GM23338 (cell line): Measurements from ENCODE around the gene THOC7. TPM values are rescaled to one million over a fixed set of nuclear protein-coding genes. Genes with fewer than 3 reads are reported as not detected.

Experiments
- ATAC-seq: fragments of 200-7000 bp; cut with Tn5 transposase; 3 replicates; pipeline ENCODE4 v1.9.1; 2020
- DNase-seq: peaks from one replicate; pipeline ENCODE4 v3.0.0-alpha.2; 2015; ENCODE audit warnings: low spot score
- H2AFZ ChIP-seq: fragments of 200-600 bp; sonication (generic); 2 replicates; pipeline ENCODE4 v1.8.0; 2016; ENCODE audit warnings: antibody characterized with exemption, mild to moderate bottlenecking, moderate library complexity
- H3F3A ChIP-seq: fragments of 200-600 bp; sonication (generic); replicated peaks from 2 replicates; pipeline ENCODE4 v1.8.0; 2017; ENCODE audit warnings: antibody characterized with exemption, mixed run types, low read depth
- H3K27ac ChIP-seq: fragments of 200-600 bp; sonication (generic); 2 replicates; pipeline ENCODE4 v1.6.1; 2016; ENCODE audit warnings: low read depth
- H3K27me3 ChIP-seq: fragments of 200-600 bp; sonication (generic); 2 replicates; pipeline ENCODE4 v1.8.0; 2016; ENCODE audit warnings: mild to moderate bottlenecking, mixed run types, moderate library complexity; ENCODE audit not compliant: insufficient read depth
- H3K36me3 ChIP-seq: fragments of 200-600 bp; sonication (generic); 2 replicates; pipeline ENCODE4 v1.8.0; 2016; ENCODE audit warnings: mild to moderate bottlenecking; ENCODE audit not compliant: insufficient read depth
- H3K4me1 ChIP-seq: fragments of 200-600 bp; sonication (generic); 2 replicates; pipeline ENCODE4 v1.8.0; 2016; ENCODE audit warnings: mild to moderate bottlenecking, moderate library complexity; ENCODE audit not compliant: insufficient read depth
- H3K4me2 ChIP-seq: fragments of 200-600 bp; sonication (generic); 2 replicates; pipeline ENCODE4 v1.7.1; 2017; ENCODE audit warnings: mixed run types
- H3K4me3 ChIP-seq: fragments of 200-600 bp; sonication (generic); 2 replicates; pipeline ENCODE4 v1.6.1; 2016; ENCODE audit warnings: mixed run types
- H3K79me2 ChIP-seq: fragments of 200-600 bp; sonication (generic); replicated peaks from 2 replicates; pipeline ENCODE4 v1.8.0; 2017; ENCODE audit warnings: mild to moderate bottlenecking; ENCODE audit not compliant: insufficient read depth
- H3K9me2 ChIP-seq: fragments of 200-600 bp; sonication (generic); 2 replicates; pipeline ENCODE4 v1.8.0; 2017; ENCODE audit not compliant: insufficient read depth
- H4K20me1 ChIP-seq: fragments of 200-600 bp; sonication (generic); replicated peaks from 2 replicates; pipeline ENCODE4 v1.8.0; 2017; ENCODE audit warnings: mild to moderate bottlenecking; ENCODE audit not compliant: insufficient read depth
- H3K27ac Mint-ChIP-seq: 2 replicates; pipeline ENCODE4 v1.8.0; 2020; ENCODE audit warnings: inconsistent platforms, mild to moderate bottlenecking, moderate library complexity, mixed read lengths
- H3K27me3 Mint-ChIP-seq: 3 replicates; pipeline ENCODE4 v1.8.0; 2022; ENCODE audit warnings: low read depth, mild to moderate bottlenecking, moderate library complexity, mixed read lengths, inconsistent platforms; ENCODE audit not compliant: insufficient read depth, poor library complexity
- H3K36me3 Mint-ChIP-seq: 3 replicates; pipeline ENCODE4 v1.8.0; 2021; ENCODE audit warnings: low read depth, mild to moderate bottlenecking, inconsistent platforms, moderate library complexity, mixed read lengths
- H3K4me1 Mint-ChIP-seq: 3 replicates; pipeline ENCODE4 v1.8.0; 2020; ENCODE audit warnings: mild to moderate bottlenecking, inconsistent platforms, mixed read lengths
- H3K4me3 Mint-ChIP-seq: 3 replicates; pipeline ENCODE4 v1.8.0; 2021; ENCODE audit warnings: moderate library complexity, mild to moderate bottlenecking, inconsistent platforms, mixed read lengths
- H3K9me3 Mint-ChIP-seq: 3 replicates; pipeline ENCODE4 v1.8.0; 2020; ENCODE audit warnings: moderate library complexity, mild to moderate bottlenecking, inconsistent platforms, mixed read lengths
- CREB1 ChIP-seq: fragments of 250-450 bp; sonication (Bioruptor Pico); IDR thresholded peaks from 2 replicates; pipeline ENCODE4 v1.5.0; 2020; ENCODE audit warnings: low read depth, mild to moderate bottlenecking, moderate library complexity
- EZH2 ChIP-seq: fragments of 200-600 bp; sonication (generic); IDR thresholded peaks from one replicate; pipeline ENCODE4 v1.8.0; 2017; ENCODE audit warnings: antibody characterized with exemption, mild to moderate bottlenecking, low read depth; ENCODE audit not compliant: unreplicated experiment
- EZH2phosphoT487 ChIP-seq: fragments of 200-600 bp; sonication (generic); IDR thresholded peaks from one replicate; pipeline ENCODE4 v1.8.1; 2018; ENCODE audit warnings: antibody characterized with exemption; ENCODE audit not compliant: unreplicated experiment
- NANOG ChIP-seq: IDR thresholded peaks from 2 replicates; pipeline ENCODE4 v1.6.1; 2016; ENCODE audit warnings: antibody characterized with exemption, borderline replicate concordance
- POLR2AphosphoS5 ChIP-seq: IDR thresholded peaks from 2 replicates; pipeline ENCODE4 v1.6.1; 2016; ENCODE audit warnings: antibody characterized with exemption, low read depth
- polyA plus RNA-seq: library from polyadenylated mRNA; unstranded; fragments of >200 nt; fragmentation: Nextera tagmentation; extraction: Ambion mirVana; gene quantifications from 2 replicates; pipeline ENCODE4 v1.2.1, GENCODE V29; 2016
- total RNA-seq: library from RNA; depleted of rRNA; stranded (reverse); fragments of >200 nt; shearing (Covaris generic); gene quantifications from 2 replicates; pipeline ENCODE4 v1.2.3, GENCODE V29; 2014
- TF ChIP-seq, protein P1 (sequence below), 2 experiments: fragments of 200-600 bp in 1 of 2; sonication (generic) in 1 of 2; conservative IDR thresholded peaks; 2 replicates each; pipeline versions ENCODE4 v1.5.1 to v1.6.1; 2016 to 2017; ENCODE audit warnings: antibody characterized with exemption in 2 of 2, low read depth in 2 of 2, mild to moderate bottlenecking in 2 of 2, moderate library complexity in 1 of 2
- TF ChIP-seq, protein P2 (sequence below): fragments of 250-450 bp; sonication (Bioruptor Pico); IDR thresholded peaks from 2 replicates; pipeline ENCODE4 v1.5.0; 2020; ENCODE audit warnings: mild to moderate bottlenecking, moderate library complexity
- TF ChIP-seq, protein P3 (sequence below): IDR thresholded peaks from one replicate; pipeline ENCODE4 v1.6.1; 2018; ENCODE audit warnings: antibody characterized with exemption; ENCODE audit not compliant: unreplicated experiment

The THOC7 gene
- total and polyA plus RNA-seq, 2 experiments from 2014 or later: 53.9 to 166 TPM

GRCh38 chr3:63864965-63865327 is 1.3 kb upstream of the THOC7 start:
- H3F3A ChIP-seq: no peaks in the 10 kb centered on the region; the same call in 1 of the 2 replicates
- H2AFZ ChIP-seq: peak overlapping the region; percentile 77; the same call in 1 of the 2 replicates
- no peaks in the 10 kb centered on the region for H3K9me2 ChIP-seq
- no peak overlapping the region for H3K27ac ChIP-seq
- no peak for TF ChIP-seq CREB1 (CRISPR knock-in tag)
- Mint-ChIP-seq H3K4me3 (peak overlapping the region; percentile 78), H3K27me3 (peaks cover 10% of the 10 kb centered on the region), H3K4me1 (peaks cover 32% of the 10 kb centered on the region), H3K27ac (0 out of 2 replicates have a peak overlapping the region, but pooled peaks have one; percentile 67), H3K36me3 (peaks cover 7% of the 10 kb centered on the region), H3K9me3 (no peaks in the 10 kb centered on the region)
- peaks cover 81% of the 10 kb centered on the region for H3K79me2 ChIP-seq
- H3K4me1 ChIP-seq: peaks cover 36% of the 10 kb centered on the region
- H3K4me2 ChIP-seq: peak overlapping the region; percentile 80
- ATAC-seq (no peak), DNase-seq (no peak)
- no peaks in the 10 kb centered on the region for H4K20me1 ChIP-seq
- no peaks in the 10 kb centered on the region for H3K27me3 ChIP-seq
- H3K36me3 ChIP-seq: no peaks in the 10 kb centered on the region
- peak overlapping the region; percentile 79 for H3K4me3 ChIP-seq

- peak overlapping the region; percentile 79 for H3K4me3 ChIP-seq
- Mint-ChIP-seq H3K4me1 (peaks cover 37% of the 10 kb centered on the region), H3K27me3 (peaks cover 10% of the 10 kb centered on the region), H3K9me3 (no peaks in the 10 kb centered on the region), H3K27ac (peak overlapping the region; percentile 67; the same call in 1 of the 2 replicates), H3K4me3 (peak overlapping the region; percentile 78), H3K36me3 (peaks cover 7% of the 10 kb centered on the region)
- H3K4me2 ChIP-seq: peak overlapping the region; percentile 80
- DNase-seq (peak; percentile 53), ATAC-seq (peak; percentile 32)
- no peak overlapping the region for H3K27ac ChIP-seq
- no peaks in the 10 kb centered on the region for H3K27me3 ChIP-seq
- peaks cover 40% of the 10 kb centered on the region for H3K4me1 ChIP-seq
- no peaks in the 10 kb centered on the region for H3K36me3 ChIP-seq
- no peaks in the 10 kb centered on the region; the same call in 1 of the 2 replicates for H3F3A ChIP-seq
- peak overlapping the region; percentile 77 for H2AFZ ChIP-seq
- no peaks in the 10 kb centered on the region for H4K20me1 ChIP-seq
- H3K9me2 ChIP-seq: no peaks in the 10 kb centered on the region
- H3K79me2 ChIP-seq: peaks cover 81% of the 10 kb centered on the region
- TF ChIP-seq, protein P1, sequence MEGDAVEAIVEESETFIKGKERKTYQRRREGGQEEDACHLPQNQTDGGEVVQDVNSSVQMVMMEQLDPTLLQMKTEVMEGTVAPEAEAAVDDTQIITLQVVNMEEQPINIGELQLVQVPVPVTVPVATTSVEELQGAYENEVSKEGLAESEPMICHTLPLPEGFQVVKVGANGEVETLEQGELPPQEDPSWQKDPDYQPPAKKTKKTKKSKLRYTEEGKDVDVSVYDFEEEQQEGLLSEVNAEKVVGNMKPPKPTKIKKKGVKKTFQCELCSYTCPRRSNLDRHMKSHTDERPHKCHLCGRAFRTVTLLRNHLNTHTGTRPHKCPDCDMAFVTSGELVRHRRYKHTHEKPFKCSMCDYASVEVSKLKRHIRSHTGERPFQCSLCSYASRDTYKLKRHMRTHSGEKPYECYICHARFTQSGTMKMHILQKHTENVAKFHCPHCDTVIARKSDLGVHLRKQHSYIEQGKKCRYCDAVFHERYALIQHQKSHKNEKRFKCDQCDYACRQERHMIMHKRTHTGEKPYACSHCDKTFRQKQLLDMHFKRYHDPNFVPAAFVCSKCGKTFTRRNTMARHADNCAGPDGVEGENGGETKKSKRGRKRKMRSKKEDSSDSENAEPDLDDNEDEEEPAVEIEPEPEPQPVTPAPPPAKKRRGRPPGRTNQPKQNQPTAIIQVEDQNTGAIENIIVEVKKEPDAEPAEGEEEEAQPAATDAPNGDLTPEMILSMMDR (conservative IDR thresholded peaks at IDR 0.05; ENCODE audit: low read depth in 2 of 2): no peak
- TF ChIP-seq EZH2phosphoT487: no peak
- no peak for TF ChIP-seq NANOG
- no peak for TF ChIP-seq POLR2AphosphoS5
- TF ChIP-seq, protein P2, sequence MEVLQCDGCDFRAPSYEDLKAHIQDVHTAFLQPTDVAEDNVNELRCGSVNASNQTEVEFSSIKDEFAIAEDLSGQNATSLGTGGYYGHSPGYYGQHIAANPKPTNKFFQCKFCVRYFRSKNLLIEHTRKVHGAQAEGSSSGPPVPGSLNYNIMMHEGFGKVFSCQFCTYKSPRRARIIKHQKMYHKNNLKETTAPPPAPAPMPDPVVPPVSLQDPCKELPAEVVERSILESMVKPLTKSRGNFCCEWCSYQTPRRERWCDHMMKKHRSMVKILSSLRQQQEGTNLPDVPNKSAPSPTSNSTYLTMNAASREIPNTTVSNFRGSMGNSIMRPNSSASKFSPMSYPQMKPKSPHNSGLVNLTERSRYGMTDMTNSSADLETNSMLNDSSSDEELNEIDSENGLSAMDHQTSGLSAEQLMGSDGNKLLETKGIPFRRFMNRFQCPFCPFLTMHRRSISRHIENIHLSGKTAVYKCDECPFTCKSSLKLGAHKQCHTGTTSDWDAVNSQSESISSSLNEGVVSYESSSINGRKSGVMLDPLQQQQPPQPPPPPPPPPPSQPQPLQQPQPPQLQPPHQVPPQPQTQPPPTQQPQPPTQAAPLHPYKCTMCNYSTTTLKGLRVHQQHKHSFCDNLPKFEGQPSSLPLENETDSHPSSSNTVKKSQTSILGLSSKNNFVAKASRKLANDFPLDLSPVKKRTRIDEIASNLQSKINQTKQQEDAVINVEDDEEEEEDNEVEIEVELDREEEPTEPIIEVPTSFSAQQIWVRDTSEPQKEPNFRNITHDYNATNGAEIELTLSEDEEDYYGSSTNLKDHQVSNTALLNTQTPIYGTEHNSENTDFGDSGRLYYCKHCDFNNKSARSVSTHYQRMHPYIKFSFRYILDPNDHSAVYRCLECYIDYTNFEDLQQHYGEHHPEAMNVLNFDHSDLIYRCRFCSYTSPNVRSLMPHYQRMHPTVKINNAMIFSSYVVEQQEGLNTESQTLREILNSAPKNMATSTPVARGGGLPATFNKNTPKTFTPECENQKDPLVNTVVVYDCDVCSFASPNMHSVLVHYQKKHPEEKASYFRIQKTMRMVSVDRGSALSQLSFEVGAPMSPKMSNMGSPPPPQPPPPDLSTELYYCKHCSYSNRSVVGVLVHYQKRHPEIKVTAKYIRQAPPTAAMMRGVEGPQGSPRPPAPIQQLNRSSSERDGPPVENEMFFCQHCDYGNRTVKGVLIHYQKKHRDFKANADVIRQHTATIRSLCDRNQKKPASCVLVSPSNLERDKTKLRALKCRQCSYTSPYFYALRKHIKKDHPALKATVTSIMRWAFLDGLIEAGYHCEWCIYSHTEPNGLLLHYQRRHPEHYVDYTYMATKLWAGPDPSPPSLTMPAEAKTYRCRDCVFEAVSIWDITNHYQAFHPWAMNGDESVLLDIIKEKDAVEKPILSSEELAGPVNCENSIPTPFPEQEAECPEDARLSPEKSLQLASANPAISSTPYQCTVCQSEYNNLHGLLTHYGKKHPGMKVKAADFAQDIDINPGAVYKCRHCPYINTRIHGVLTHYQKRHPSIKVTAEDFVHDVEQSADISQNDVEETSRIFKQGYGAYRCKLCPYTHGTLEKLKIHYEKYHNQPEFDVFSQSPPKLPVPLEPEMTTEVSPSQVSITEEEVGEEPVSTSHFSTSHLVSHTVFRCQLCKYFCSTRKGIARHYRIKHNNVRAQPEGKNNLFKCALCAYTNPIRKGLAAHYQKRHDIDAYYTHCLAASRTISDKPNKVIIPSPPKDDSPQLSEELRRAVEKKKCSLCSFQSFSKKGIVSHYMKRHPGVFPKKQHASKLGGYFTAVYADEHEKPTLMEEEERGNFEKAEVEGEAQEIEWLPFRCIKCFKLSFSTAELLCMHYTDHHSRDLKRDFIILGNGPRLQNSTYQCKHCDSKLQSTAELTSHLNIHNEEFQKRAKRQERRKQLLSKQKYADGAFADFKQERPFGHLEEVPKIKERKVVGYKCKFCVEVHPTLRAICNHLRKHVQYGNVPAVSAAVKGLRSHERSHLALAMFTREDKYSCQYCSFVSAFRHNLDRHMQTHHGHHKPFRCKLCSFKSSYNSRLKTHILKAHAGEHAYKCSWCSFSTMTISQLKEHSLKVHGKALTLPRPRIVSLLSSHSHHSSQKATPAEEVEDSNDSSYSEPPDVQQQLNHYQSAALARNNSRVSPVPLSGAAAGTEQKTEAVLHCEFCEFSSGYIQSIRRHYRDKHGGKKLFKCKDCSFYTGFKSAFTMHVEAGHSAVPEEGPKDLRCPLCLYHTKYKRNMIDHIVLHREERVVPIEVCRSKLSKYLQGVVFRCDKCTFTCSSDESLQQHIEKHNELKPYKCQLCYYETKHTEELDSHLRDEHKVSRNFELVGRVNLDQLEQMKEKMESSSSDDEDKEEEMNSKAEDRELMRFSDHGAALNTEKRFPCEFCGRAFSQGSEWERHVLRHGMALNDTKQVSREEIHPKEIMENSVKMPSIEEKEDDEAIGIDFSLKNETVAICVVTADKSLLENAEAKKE: no peak
- TF ChIP-seq, protein P3, sequence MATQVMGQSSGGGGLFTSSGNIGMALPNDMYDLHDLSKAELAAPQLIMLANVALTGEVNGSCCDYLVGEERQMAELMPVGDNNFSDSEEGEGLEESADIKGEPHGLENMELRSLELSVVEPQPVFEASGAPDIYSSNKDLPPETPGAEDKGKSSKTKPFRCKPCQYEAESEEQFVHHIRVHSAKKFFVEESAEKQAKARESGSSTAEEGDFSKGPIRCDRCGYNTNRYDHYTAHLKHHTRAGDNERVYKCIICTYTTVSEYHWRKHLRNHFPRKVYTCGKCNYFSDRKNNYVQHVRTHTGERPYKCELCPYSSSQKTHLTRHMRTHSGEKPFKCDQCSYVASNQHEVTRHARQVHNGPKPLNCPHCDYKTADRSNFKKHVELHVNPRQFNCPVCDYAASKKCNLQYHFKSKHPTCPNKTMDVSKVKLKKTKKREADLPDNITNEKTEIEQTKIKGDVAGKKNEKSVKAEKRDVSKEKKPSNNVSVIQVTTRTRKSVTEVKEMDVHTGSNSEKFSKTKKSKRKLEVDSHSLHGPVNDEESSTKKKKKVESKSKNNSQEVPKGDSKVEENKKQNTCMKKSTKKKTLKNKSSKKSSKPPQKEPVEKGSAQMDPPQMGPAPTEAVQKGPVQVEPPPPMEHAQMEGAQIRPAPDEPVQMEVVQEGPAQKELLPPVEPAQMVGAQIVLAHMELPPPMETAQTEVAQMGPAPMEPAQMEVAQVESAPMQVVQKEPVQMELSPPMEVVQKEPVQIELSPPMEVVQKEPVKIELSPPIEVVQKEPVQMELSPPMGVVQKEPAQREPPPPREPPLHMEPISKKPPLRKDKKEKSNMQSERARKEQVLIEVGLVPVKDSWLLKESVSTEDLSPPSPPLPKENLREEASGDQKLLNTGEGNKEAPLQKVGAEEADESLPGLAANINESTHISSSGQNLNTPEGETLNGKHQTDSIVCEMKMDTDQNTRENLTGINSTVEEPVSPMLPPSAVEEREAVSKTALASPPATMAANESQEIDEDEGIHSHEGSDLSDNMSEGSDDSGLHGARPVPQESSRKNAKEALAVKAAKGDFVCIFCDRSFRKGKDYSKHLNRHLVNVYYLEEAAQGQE: no peak
- no peak for TF ChIP-seq EZH2
Measured at GRCh38 chr3:63864008-63864964, 681 bp upstream of the THOC7 start.
